HL-60 (cell line): ENCODE measurements around the gene TGM2.

Experiments used
- CTCF ChIP-seq: IDR thresholded peaks from one replicate; pipeline ENCODE4 v1.5.1; 2011; ENCODE audit warnings: low read length, control low read depth, inconsistent platforms; ENCODE audit not compliant: insufficient read depth
- POLR2AphosphoS5 ChIP-seq: IDR thresholded peaks from 2 replicates; pipeline ENCODE4 v1.6.1; 2012; ENCODE audit warnings: low read depth
- REST ChIP-seq: IDR thresholded peaks from 2 replicates; pipeline ENCODE4 v1.6.1; 2012; ENCODE audit warnings: low read depth; ENCODE audit not compliant: insufficient replicate concordance
- SPI1 ChIP-seq: IDR thresholded peaks from 2 replicates; pipeline ENCODE4 v1.6.1; 2012; ENCODE audit warnings: low read depth, mild to moderate bottlenecking, borderline replicate concordance

GRCh38 chr20:38197619-38198018, 32.5 kb upstream of the TGM2 start:
- TF ChIP-seq CTCF (no peak), REST (no peak), POLR2AphosphoS5 (no peak), SPI1 (no peak)
